PC-3 (cell line): ENCODE data around the gene MMP24OS. TPM values are rescaled to one million over a fixed set of nuclear protein-coding genes. Genes with fewer than 3 reads are reported as not detected.

Source experiments
- ATAC-seq: fragments of 200-7000 bp; cut with Tn5 transposase; 2 replicates; pipeline ENCODE4 v1.9.1; 2020; ENCODE audit warnings: mild to moderate bottlenecking, moderate library complexity
- BruUV-seq: library from RNA; stranded (reverse); fragments of 400-500 nt; replicated peaks from 2 replicates; lab custom pipeline; 2021; lab: Mats Ljungman, UMichigan
- CTCF ChIA-PET: fragments of 300-600 bp; sonication (Branson Sonifier 250); formaldehyde crosslinking; loops from one replicate; lab custom pipeline; 2022; ENCODE audit warnings: antibody characterized with exemption; lab: Charles Lee
- POLR2A ChIA-PET: fragments of 300-600 bp; sonication (Branson Sonifier 250); formaldehyde crosslinking; loops from one replicate; lab custom pipeline; 2022; ENCODE audit warnings: antibody characterized with exemption; ENCODE audit not compliant: unreplicated experiment; lab: Charles Lee
- DNase-seq: peaks from one replicate; pipeline ENCODE4 v3.0.0-alpha.2; 2015
- H2AFZ ChIP-seq: fragments of 300-600 bp; sonication (generic); 2 replicates; pipeline ENCODE4 v1.6.0; 2016; ENCODE audit warnings: antibody characterized with exemption, low read length
- H3F3A ChIP-seq: fragments of 300-600 bp; sonication (generic); one replicate; pipeline ENCODE4 v1.6.0; 2017; ENCODE audit warnings: antibody characterized with exemption, low read length, control low read depth, mild to moderate bottlenecking; ENCODE audit not compliant: unreplicated experiment
- H3K27ac ChIP-seq: fragments of 300-600 bp; sonication (generic); 2 replicates; pipeline ENCODE4 v1.5.1; 2016; ENCODE audit warnings: mild to moderate bottlenecking, low read length
- H3K27me3 ChIP-seq: fragments of 300-600 bp; sonication (generic); 2 replicates; pipeline ENCODE4 v1.6.1; 2016; ENCODE audit warnings: low read length, mixed read lengths
- H3K36me3 ChIP-seq: fragments of 300-600 bp; sonication (generic); 2 replicates; pipeline ENCODE4 v1.6.1; 2016; ENCODE audit warnings: low read depth, mixed run types, low read length, mixed read lengths
- H3K4me1 ChIP-seq: fragments of 300-600 bp; sonication (generic); 2 replicates; pipeline ENCODE4 v1.5.1; 2016; ENCODE audit warnings: low read length; ENCODE audit not compliant: insufficient read depth
- H3K4me2 ChIP-seq: fragments of 300-600 bp; sonication (generic); 2 replicates; pipeline ENCODE4 v1.6.0; 2016; ENCODE audit warnings: low read length
- H3K4me3 ChIP-seq: fragments of 300-600 bp; sonication (generic); 2 replicates; pipeline ENCODE4 v1.5.1; 2016; ENCODE audit warnings: mild to moderate bottlenecking, low read length, mixed read lengths
- H3K79me2 ChIP-seq: fragments of 300-600 bp; sonication (generic); 2 replicates; pipeline ENCODE4 v1.6.1; 2017; ENCODE audit warnings: low read length, mixed read lengths
- H3K9ac ChIP-seq: fragments of 300-600 bp; sonication (generic); 2 replicates; pipeline ENCODE4 v1.6.0; 2016; ENCODE audit warnings: mild to moderate bottlenecking, low read length
- H3K9me2 ChIP-seq: fragments of 300-600 bp; sonication (generic); replicated peaks from 2 replicates; pipeline ENCODE4 v1.6.1; 2016; ENCODE audit warnings: mixed run types, low read length, mixed read lengths
- H3K9me3 ChIP-seq: fragments of 300-600 bp; sonication (generic); 2 replicates; pipeline ENCODE4 v1.6.1; 2016; ENCODE audit warnings: low read length, mixed read lengths
- H4K20me1 ChIP-seq: fragments of 300-600 bp; sonication (generic); 2 replicates; pipeline ENCODE4 v1.6.1; 2016; ENCODE audit warnings: low read length, mixed read lengths
- EZH2 ChIP-seq: fragments of 300-600 bp; sonication (generic); IDR thresholded peaks from one replicate; pipeline ENCODE4 v1.6.1; 2017; ENCODE audit warnings: antibody characterized with exemption, mild to moderate bottlenecking, low read length; ENCODE audit not compliant: unreplicated experiment
- EZH2phosphoT487 ChIP-seq: fragments of 300-600 bp; sonication (generic); IDR thresholded peaks from 2 replicates; pipeline ENCODE4 v1.6.1; 2018; ENCODE audit warnings: mild to moderate bottlenecking, antibody characterized with exemption, low read length, borderline replicate concordance
- intact Hi-C: fragments of 100-400 bp; cut with micrococcal nuclease; formaldehyde crosslinking; loops from 2 replicates; pipeline ENCODE4 v1.9.0; 2023
- total RNA-seq: library from RNA; depleted of rRNA; stranded (reverse); fragments of >200 nt; gene quantifications from 2 replicates; pipeline ENCODE4 v1.2.3, GENCODE V29; 2014
- TF ChIP-seq, protein P1 (sequence below): fragments of 300-600 bp; sonication (generic); conservative IDR thresholded peaks from 2 replicates; pipeline ENCODE4 v1.5.1; 2017; ENCODE audit warnings: antibody characterized with exemption, low read depth, mild to moderate bottlenecking, low read length

The MMP24OS gene
- total RNA-seq, 1 experiment from 2014 or later, result 19.5 TPM

DNA sequence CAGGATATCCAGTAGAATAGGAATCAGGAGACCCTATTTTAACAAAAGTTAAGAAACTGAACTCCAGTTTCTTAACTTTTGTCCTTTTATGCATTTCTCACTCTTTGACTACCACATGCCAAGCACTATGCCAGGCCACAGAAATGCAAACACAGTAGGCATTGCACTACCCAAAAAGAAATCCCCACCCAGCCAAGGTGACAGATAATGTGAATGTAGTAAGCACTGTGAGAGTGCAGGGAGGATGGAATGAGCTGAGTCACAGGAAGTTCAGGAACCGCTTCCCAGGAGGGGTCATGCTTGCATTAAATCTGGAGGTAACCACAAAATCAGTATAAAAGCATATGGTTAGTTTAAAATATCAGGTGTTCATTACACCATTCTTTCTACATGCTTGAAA is 34.4 kb upstream of the MMP24OS start:
- no peaks in the 10 kb centered on the region for H3K27me3 ChIP-seq
- no peaks in the 10 kb centered on the region for H3K9me2 ChIP-seq
- H3F3A ChIP-seq, result peaks cover 16% of the 10 kb centered on the region
- DNase-seq (peak; percentile 98), ATAC-seq (peak; percentile 84)
- H3K4me2 ChIP-seq, result peak overlapping the region; percentile 51
- 0 out of 2 replicates have a peak, but pooled peaks cover 2% of the 10 kb centered on the region for H3K79me2 ChIP-seq
- H3K4me3 ChIP-seq, result peak overlapping the region; percentile 19; the same call in 1 of the 2 replicates
- H3K27ac ChIP-seq, result peak overlapping the region; percentile 91
- ChIA-PET POLR2A (interaction anchor here (0.6 kb wide), 2 partner anchors 10 to 148 kb away, joined by 3 to 4 read pairs; no protein-coding TSS in a partner anchor), CTCF (no interaction called here)
- no peaks in the 10 kb centered on the region for H3K36me3 ChIP-seq
- peak overlapping the region; percentile 85 for H3K9ac ChIP-seq
- no peak overlapping the region for H2AFZ ChIP-seq
- H3K9me3 ChIP-seq, result no peaks in the 10 kb centered on the region
- TF ChIP-seq EZH2phosphoT487 (no peak), EZH2 (no peak)
- TF ChIP-seq, protein P1, sequence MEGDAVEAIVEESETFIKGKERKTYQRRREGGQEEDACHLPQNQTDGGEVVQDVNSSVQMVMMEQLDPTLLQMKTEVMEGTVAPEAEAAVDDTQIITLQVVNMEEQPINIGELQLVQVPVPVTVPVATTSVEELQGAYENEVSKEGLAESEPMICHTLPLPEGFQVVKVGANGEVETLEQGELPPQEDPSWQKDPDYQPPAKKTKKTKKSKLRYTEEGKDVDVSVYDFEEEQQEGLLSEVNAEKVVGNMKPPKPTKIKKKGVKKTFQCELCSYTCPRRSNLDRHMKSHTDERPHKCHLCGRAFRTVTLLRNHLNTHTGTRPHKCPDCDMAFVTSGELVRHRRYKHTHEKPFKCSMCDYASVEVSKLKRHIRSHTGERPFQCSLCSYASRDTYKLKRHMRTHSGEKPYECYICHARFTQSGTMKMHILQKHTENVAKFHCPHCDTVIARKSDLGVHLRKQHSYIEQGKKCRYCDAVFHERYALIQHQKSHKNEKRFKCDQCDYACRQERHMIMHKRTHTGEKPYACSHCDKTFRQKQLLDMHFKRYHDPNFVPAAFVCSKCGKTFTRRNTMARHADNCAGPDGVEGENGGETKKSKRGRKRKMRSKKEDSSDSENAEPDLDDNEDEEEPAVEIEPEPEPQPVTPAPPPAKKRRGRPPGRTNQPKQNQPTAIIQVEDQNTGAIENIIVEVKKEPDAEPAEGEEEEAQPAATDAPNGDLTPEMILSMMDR, result no peak
- intact Hi-C loops, result no loop called here
- H3K4me1 ChIP-seq, result peaks cover 80% of the 10 kb centered on the region
- BruUV-seq, result no TSS peak
- H4K20me1 ChIP-seq, result no peaks in the 10 kb centered on the region

DNA sequence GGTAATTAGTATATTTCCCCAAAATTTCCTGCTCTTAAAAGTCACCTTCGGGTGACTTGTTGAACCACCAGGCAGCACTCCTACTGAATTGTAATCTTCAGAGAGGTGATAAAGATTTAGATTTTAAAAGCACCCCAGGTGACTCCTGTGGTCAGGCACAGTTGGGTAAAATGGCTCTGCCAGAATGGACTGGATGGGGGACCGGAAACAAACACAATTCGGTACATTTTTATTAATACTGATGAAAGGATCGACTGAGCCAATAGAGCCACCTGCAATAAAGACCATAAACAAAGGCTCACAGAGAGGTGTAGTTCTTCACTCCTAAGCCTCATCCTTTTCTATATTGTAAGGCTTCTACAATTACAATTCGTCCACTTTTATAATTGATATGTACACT is 33.9 kb upstream of the MMP24OS start:
- no peaks in the 10 kb centered on the region for H3K79me2 ChIP-seq
- H3K36me3 ChIP-seq, result no peaks in the 10 kb centered on the region
- no peaks in the 10 kb centered on the region for H3K9me3 ChIP-seq
- TSS peak; percentile 95 for BruUV-seq
- H3K9me2 ChIP-seq, result no peaks in the 10 kb centered on the region
- peak overlapping the region; percentile 91 for H3K27ac ChIP-seq
- peak overlapping the region; percentile 19; the same call in 1 of the 2 replicates for H3K4me3 ChIP-seq
- no peak overlapping the region for H2AFZ ChIP-seq
- TF ChIP-seq EZH2phosphoT487 (no peak), EZH2 (no peak)
- TF ChIP-seq, protein P1, result no peak
- DNase-seq, result no peak
- H3K4me1 ChIP-seq, result peaks cover 82% of the 10 kb centered on the region
- intact Hi-C loops, result no loop called here
- peak overlapping the region; percentile 82 for H3K9ac ChIP-seq
- H4K20me1 ChIP-seq, result no peaks in the 10 kb centered on the region
- ATAC-seq, result no peak
- H3K4me2 ChIP-seq, result peak overlapping the region; percentile 35
- ChIA-PET CTCF (no interaction called here), POLR2A (interaction anchor here (0.6 kb wide), 3 partner anchors 10 to 149 kb away, joined by 3 to 4 read pairs (median 3); partner anchors contain the start of gene EIF6)
- no peaks in the 10 kb centered on the region for H3K27me3 ChIP-seq
- peaks cover 19% of the 10 kb centered on the region for H3F3A ChIP-seq

GRCh38 chr20:35311409-35311808 is 33.5 kb upstream of the MMP24OS start:
- Histone ChIP-seq H3K9me3 (no peaks in the 10 kb centered on the region), H3K9me2 (no peaks in the 10 kb centered on the region), H3F3A (peaks cover 23% of the 10 kb centered on the region), H2AFZ (no peak overlapping the region), H3K36me3 (no peaks in the 10 kb centered on the region), H3K9ac (peak overlapping the region; percentile 82), H3K4me3 (peak overlapping the region; percentile 19; the same call in 1 of the 2 replicates), H3K79me2 (no peaks in the 10 kb centered on the region), H3K27ac (peak overlapping the region; percentile 91), H3K27me3 (no peaks in the 10 kb centered on the region), H3K4me1 (peaks cover 85% of the 10 kb centered on the region), H3K4me2 (peak overlapping the region; percentile 35), H4K20me1 (no peaks in the 10 kb centered on the region)
- POLR2A ChIA-PET, result interaction anchor here (0.6 kb wide), 1 partner anchor 27 kb away, joined by 3 read pairs; the partner anchor contains the start of gene EIF6
- CTCF ChIA-PET, result no interaction called here
- intact Hi-C loops, result no loop called here
- DNase-seq (peak; percentile 94), ATAC-seq (peak; percentile 11)
- no TSS peak for BruUV-seq
- TF ChIP-seq EZH2phosphoT487 (no peak), EZH2 (no peak)
- TF ChIP-seq, protein P1, result no peak
